ENCODE measurements around the gene MIOS. TPM values are rescaled to one million over a fixed set of nuclear protein-coding genes. Genes with fewer than 3 reads are reported as not detected.
"Not testable (repeated sequence)": the region's sequence is repeated elsewhere in the genome, so short reads cannot be mapped to it uniquely, and the experiment has no call there.

MIOS gene
- total RNA-seq, 1 experiment from 2014 or later: 41.3 TPM

DNA sequence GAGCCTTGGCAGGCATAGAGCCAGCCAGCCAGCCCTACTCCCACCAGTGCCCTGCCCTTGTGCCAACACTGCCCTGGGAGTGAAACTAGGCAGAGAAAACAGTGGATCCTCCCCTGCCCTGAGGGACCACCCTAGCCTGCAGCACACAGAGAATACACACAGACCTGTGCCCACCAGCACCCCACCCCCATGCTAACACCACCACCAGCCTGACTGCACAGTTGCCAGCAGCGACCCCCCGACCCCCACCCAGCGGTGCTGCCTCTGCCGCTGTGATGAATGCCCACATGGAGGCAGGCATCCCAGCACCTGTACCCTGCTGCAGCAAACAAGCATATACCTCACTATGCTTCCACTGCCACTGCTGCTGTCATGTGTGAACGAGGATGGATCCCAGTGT is 9.4 kb upstream of the MIOS start (continued):
- TF ChIP-seq ZNF512 (CRISPR knock-in tag; IDR thresholded peaks at IDR 0.05; ENCODE audit: borderline replicate concordance): no peak
- no peak for TF ChIP-seq RORB (CRISPR knock-in tag; IDR thresholded peaks at IDR 0.05)
- no peak for TF ChIP-seq GABPB1 (CRISPR knock-in tag; IDR thresholded peaks at IDR 0.05)
- no peak for TF ChIP-seq TP53 (CRISPR knock-in tag; IDR thresholded peaks at IDR 0.05)
- no peak for TF ChIP-seq EMX1 (CRISPR knock-in tag; IDR thresholded peaks at IDR 0.05)
- TF ChIP-seq, protein P1, sequence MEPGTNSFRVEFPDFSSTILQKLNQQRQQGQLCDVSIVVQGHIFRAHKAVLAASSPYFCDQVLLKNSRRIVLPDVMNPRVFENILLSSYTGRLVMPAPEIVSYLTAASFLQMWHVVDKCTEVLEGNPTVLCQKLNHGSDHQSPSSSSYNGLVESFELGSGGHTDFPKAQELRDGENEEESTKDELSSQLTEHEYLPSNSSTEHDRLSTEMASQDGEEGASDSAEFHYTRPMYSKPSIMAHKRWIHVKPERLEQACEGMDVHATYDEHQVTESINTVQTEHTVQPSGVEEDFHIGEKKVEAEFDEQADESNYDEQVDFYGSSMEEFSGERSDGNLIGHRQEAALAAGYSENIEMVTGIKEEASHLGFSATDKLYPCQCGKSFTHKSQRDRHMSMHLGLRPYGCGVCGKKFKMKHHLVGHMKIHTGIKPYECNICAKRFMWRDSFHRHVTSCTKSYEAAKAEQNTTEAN (CRISPR knock-in tag; IDR thresholded peaks at IDR 0.05): no peak
- TF ChIP-seq ZNF396 (CRISPR knock-in tag; IDR thresholded peaks at IDR 0.05; ENCODE audit: borderline replicate concordance): no peak
- no peak for TF ChIP-seq NFE2L1 (CRISPR knock-in tag; IDR thresholded peaks at IDR 0.05)
- TF ChIP-seq OVOL2 (CRISPR knock-in tag; IDR thresholded peaks at IDR 0.05; ENCODE audit: borderline replicate concordance): no peak
- no peak for TF ChIP-seq CREM (CRISPR knock-in tag; IDR thresholded peaks at IDR 0.05)
- TF ChIP-seq FOXK1 (CRISPR knock-in tag; IDR thresholded peaks at IDR 0.05): no peak
- no peak for TF ChIP-seq IRF2 (CRISPR knock-in tag; IDR thresholded peaks at IDR 0.05; ENCODE audit: borderline replicate concordance, low read depth)
- no peak for TF ChIP-seq NFYB (CRISPR knock-in tag; conservative IDR thresholded peaks at IDR 0.05; ENCODE audit: low read depth)
- no peak for TF ChIP-seq ZNF416 (CRISPR knock-in tag; IDR thresholded peaks at IDR 0.05)

- H3K36me3 Mint-ChIP-seq: peaks cover 20% of the 10 kb centered on the region
- ATAC-seq; H3K4me3 Mint-ChIP-seq; DNase-seq (ENCODE audit: low spot score); H3K27me3 Mint-ChIP-seq (ENCODE audit: low read depth); H3K27ac Mint-ChIP-seq; H3K4me1 Mint-ChIP-seq; CTCF ChIA-PET; POLR2A ChIA-PET: not testable (repeated sequence)
- peaks cover 35% of the 10 kb centered on the region for H3K9me3 Mint-ChIP-seq
These were observed 5.1 kb upstream of the MIOS start for GRCh38 chr7:7561591-7561990.

- POLR2A ChIA-PET: no interaction called here
- Mint-ChIP-seq H3K27me3 (ENCODE audit: low read depth) (no peaks in the 10 kb centered on the region), H3K27ac (no peak overlapping the region), H3K9me3 (peaks cover 31% of the 10 kb centered on the region), H3K4me1 (peaks cover under 1% of the 10 kb centered on the region; the same call in 1 of the 2 replicates), H3K4me3 (no peak overlapping the region), H3K36me3 (peaks cover 17% of the 10 kb centered on the region)
- DNase-seq (ENCODE audit: low spot score) (no peak), ATAC-seq (no peak)
- CTCF ChIA-PET: no interaction called here
- TF ChIP-seq ZNF512 (CRISPR knock-in tag; IDR thresholded peaks at IDR 0.05; ENCODE audit: borderline replicate concordance) (no peak), CDX4 (CRISPR knock-in tag; IDR thresholded peaks at IDR 0.05; ENCODE audit: borderline replicate concordance) (no peak), CTCF (IDR thresholded peaks at IDR 0.05) (no peak), TP53 (CRISPR knock-in tag; IDR thresholded peaks at IDR 0.05) (no peak), ESRRA (CRISPR knock-in tag; IDR thresholded peaks at IDR 0.05; ENCODE audit: borderline replicate concordance) (no peak), SMAD4 (CRISPR knock-in tag; IDR thresholded peaks at IDR 0.05) (no peak)
- TF ChIP-seq, protein P2, sequence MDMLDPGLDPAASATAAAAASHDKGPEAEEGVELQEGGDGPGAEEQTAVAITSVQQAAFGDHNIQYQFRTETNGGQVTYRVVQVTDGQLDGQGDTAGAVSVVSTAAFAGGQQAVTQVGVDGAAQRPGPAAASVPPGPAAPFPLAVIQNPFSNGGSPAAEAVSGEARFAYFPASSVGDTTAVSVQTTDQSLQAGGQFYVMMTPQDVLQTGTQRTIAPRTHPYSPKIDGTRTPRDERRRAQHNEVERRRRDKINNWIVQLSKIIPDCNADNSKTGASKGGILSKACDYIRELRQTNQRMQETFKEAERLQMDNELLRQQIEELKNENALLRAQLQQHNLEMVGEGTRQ (CRISPR knock-in tag; IDR thresholded peaks at IDR 0.05): no peak
- TF ChIP-seq, protein P3, sequence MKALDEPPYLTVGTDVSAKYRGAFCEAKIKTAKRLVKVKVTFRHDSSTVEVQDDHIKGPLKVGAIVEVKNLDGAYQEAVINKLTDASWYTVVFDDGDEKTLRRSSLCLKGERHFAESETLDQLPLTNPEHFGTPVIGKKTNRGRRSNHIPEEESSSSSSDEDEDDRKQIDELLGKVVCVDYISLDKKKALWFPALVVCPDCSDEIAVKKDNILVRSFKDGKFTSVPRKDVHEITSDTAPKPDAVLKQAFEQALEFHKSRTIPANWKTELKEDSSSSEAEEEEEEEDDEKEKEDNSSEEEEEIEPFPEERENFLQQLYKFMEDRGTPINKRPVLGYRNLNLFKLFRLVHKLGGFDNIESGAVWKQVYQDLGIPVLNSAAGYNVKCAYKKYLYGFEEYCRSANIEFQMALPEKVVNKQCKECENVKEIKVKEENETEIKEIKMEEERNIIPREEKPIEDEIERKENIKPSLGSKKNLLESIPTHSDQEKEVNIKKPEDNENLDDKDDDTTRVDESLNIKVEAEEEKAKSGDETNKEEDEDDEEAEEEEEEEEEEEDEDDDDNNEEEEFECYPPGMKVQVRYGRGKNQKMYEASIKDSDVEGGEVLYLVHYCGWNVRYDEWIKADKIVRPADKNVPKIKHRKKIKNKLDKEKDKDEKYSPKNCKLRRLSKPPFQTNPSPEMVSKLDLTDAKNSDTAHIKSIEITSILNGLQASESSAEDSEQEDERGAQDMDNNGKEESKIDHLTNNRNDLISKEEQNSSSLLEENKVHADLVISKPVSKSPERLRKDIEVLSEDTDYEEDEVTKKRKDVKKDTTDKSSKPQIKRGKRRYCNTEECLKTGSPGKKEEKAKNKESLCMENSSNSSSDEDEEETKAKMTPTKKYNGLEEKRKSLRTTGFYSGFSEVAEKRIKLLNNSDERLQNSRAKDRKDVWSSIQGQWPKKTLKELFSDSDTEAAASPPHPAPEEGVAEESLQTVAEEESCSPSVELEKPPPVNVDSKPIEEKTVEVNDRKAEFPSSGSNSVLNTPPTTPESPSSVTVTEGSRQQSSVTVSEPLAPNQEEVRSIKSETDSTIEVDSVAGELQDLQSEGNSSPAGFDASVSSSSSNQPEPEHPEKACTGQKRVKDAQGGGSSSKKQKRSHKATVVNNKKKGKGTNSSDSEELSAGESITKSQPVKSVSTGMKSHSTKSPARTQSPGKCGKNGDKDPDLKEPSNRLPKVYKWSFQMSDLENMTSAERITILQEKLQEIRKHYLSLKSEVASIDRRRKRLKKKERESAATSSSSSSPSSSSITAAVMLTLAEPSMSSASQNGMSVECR (CRISPR knock-in tag; IDR thresholded peaks at IDR 0.05; ENCODE audit: borderline replicate concordance): no peak
These were observed 3.9 kb upstream of the MIOS start for GRCh38 chr7:7562736-7563135.

Data from WTC11 (cell line).